Lung microvascular endothelial cell (primary cell): ENCODE measurements around the gene FGF12. TPM values are rescaled to one million over a fixed set of nuclear protein-coding genes. Genes with fewer than 3 reads are reported as not detected.

Experiments used
- DNase-seq, 2 donors: peaks; one replicate each; pipeline versions ENCODE4 v3.0.0 to v3.0.0-alpha.2; 2010; ENCODE audit warnings: low read depth in 2 of 2
- total RNA-seq: library from RNA; depleted of rRNA; stranded (reverse); fragments of >200 nt; gene quantifications from 2 replicates; pipeline ENCODE4 v1.2.1, GENCODE V29; 2014

FGF12 gene
- total RNA-seq, 1 donor from 2014 or later, result 1.6 TPM

- peak in 1 of 2 donors; percentile 24 for DNase-seq
These were observed 313.9 kb downstream of the FGF12 start for GRCh38 chr3:192413461-192413860.

GRCh38 chr3:192410684-192410960 is 316.7 kb downstream of the FGF12 start:
- no peak for DNase-seq

- peak; percentile 8 to 47 for DNase-seq
These were observed 317.3 kb downstream of the FGF12 start for GRCh38 chr3:192409838-192410683.

- peak; percentile 62 to 76 for DNase-seq
These were observed 318.0 kb downstream of the FGF12 start for GRCh38 chr3:192409201-192409837.

GRCh38 chr3:192408647-192409200 is 318.6 kb downstream of the FGF12 start:
- peak; percentile 8 to 12 for DNase-seq

GRCh38 chr3:192408007-192408646 is 319.2 kb downstream of the FGF12 start:
- peak in 1 of 2 donors; percentile 44 for DNase-seq

- no peak for DNase-seq
These were observed 327.6 kb downstream of the FGF12 start for GRCh38 chr3:192399767-192400166.

- no peak for DNase-seq
These were observed 330.3 kb downstream of the FGF12 start for GRCh38 chr3:192397012-192397411.

- no peak for DNase-seq
These were observed 331.8 kb downstream of the FGF12 start for GRCh38 chr3:192395506-192395905.

- DNase-seq, result no peak
These were observed 334.4 kb downstream of the FGF12 start for GRCh38 chr3:192392986-192393385.

- DNase-seq, result no peak
These were observed 344.5 kb downstream of the FGF12 start for GRCh38 chr3:192382861-192383260.

- DNase-seq, result no peak
These were observed 353.8 kb downstream of the FGF12 start for GRCh38 chr3:192373586-192373985.

GRCh38 chr3:192373032-192373431 is 354.3 kb downstream of the FGF12 start:
- DNase-seq, result no peak

- no peak for DNase-seq
These were observed 354.7 kb downstream of the FGF12 start for GRCh38 chr3:192372616-192373015.

GRCh38 chr3:192371870-192372400 is 355.4 kb downstream of the FGF12 start:
- DNase-seq, result no peak

GRCh38 chr3:192367616-192368015 is 359.7 kb downstream of the FGF12 start:
- no peak for DNase-seq

GRCh38 chr3:192366916-192367315 is 360.4 kb downstream of the FGF12 start:
- DNase-seq, result no peak

- DNase-seq, result no peak
These were observed 361.8 kb downstream of the FGF12 start for GRCh38 chr3:192365571-192365970.

GRCh38 chr3:192364316-192364715 is 363.0 kb downstream of the FGF12 start:
- DNase-seq, result no peak

GRCh38 chr3:192354687-192355086 is 372.7 kb downstream of the FGF12 start:
- no peak for DNase-seq

GRCh38 chr3:192352142-192352541 is 375.2 kb downstream of the FGF12 start:
- DNase-seq, result no peak

- DNase-seq, result no peak
These were observed 375.9 kb downstream of the FGF12 start for GRCh38 chr3:192351441-192351840.
